ENCODE data around the gene HSH2D. TPM values are rescaled to one million over a fixed set of nuclear protein-coding genes. Genes with fewer than 3 reads are reported as not detected.
A peak's percentile ranks its signal among the peaks of the same experiment; 100 is the strongest.

Gene HSH2D
- total and polyA plus RNA-seq, 9 of the 15 experiments (the other 6 are each of a cell fraction or from before 2014, with no cell fraction given) = 0.03 to 1.1 (median 0.35) TPM; not detected in 1

DNA sequence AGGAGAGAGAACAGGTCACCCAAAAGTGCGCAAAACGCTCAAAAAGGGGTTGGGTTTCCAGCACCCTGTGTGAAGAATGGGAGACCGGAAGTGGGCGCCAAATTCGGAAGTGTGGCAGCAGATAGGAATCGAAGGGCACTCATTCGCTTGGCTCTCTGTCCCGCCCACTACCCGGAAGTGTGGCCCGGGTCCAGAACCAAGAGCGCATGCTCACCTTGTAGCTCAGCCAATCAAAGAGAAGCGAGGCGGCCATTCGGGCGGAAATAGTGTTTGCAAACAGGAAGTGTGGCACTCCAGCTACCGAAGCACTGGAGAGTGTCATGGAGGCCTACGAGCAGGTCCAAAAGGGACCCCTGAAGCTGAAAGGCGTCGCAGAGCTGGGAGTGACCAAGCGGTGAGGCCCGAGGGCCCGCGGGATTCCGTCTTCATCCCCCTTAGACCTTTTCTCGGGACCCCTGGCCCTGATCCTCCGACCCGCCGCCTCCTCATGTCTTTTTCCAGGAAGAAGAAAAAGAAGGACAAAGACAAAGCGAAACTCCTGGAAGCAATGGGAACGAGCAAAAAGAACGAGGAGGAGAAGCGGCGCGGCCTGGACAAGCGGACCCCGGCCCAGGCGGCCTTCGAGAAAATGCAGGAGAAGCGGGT is 41.8 kb downstream of the HSH2D start, which contains the start of gene FAM32A (continued):
- TF ChIP-seq KDM5B (IDR thresholded peaks at IDR 0.05; ENCODE audit: insufficient replicate concordance, low read depth, low read length) (peak; percentile 76), BHLHE40 (IDR thresholded peaks at IDR 0.05; ENCODE audit: low read length) (no peak), ILF3 (IDR thresholded peaks at IDR 0.05; ENCODE audit: borderline replicate concordance) (no peak), GTF2F1 (IDR thresholded peaks at IDR 0.05; ENCODE audit: low read depth, low read length) (no peak), NEUROD1 (IDR thresholded peaks at IDR 0.05; ENCODE audit: borderline replicate concordance, low read depth, low read length, partially characterized antibody) (no peak), ZKSCAN3 (CRISPR knock-in tag; IDR thresholded peaks at IDR 0.05) (no peak), MCM3 (IDR thresholded peaks at IDR 0.05) (no peak), PTBP1 (IDR thresholded peaks at IDR 0.05; ENCODE audit: low read depth, low read length) (no peak), JUNB (CRISPR knock-in tag; conservative IDR thresholded peaks at IDR 0.05) (no peak), MYNN (IDR thresholded peaks at IDR 0.05) (no peak), MYNN (CRISPR knock-in tag; IDR thresholded peaks at IDR 0.05) (no peak), FOXP1 (CRISPR knock-in tag; IDR thresholded peaks at IDR 0.05) (no peak; the same call in 1 of the 2 replicates), HMGXB4 (CRISPR knock-in tag; IDR thresholded peaks at IDR 0.05) (no peak), NFE2 (IDR thresholded peaks at IDR 0.05; ENCODE audit: low read depth) (no peak), PCBP1 (IDR thresholded peaks at IDR 0.05; ENCODE audit: low read depth, low read length, poor library complexity, severe bottlenecking) (no peak), SRF (CRISPR knock-in tag; IDR thresholded peaks at IDR 0.05) (peak; percentile 97 to 100)
- TF ChIP-seq, protein P1, sequence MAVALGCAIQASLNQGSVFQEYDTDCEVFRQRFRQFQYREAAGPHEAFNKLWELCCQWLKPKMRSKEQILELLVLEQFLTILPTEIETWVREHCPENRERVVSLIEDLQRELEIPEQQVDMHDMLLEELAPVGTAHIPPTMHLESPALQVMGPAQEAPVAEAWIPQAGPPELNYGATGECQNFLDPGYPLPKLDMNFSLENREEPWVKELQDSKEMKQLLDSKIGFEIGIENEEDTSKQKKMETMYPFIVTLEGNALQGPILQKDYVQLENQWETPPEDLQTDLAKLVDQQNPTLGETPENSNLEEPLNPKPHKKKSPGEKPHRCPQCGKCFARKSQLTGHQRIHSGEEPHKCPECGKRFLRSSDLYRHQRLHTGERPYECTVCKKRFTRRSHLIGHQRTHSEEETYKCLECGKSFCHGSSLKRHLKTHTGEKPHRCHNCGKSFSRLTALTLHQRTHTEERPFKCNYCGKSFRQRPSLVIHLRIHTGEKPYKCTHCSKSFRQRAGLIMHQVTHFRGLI (CRISPR knock-in tag; IDR thresholded peaks at IDR 0.05) = no peak
- TF ChIP-seq, protein P2, sequence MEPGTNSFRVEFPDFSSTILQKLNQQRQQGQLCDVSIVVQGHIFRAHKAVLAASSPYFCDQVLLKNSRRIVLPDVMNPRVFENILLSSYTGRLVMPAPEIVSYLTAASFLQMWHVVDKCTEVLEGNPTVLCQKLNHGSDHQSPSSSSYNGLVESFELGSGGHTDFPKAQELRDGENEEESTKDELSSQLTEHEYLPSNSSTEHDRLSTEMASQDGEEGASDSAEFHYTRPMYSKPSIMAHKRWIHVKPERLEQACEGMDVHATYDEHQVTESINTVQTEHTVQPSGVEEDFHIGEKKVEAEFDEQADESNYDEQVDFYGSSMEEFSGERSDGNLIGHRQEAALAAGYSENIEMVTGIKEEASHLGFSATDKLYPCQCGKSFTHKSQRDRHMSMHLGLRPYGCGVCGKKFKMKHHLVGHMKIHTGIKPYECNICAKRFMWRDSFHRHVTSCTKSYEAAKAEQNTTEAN (CRISPR knock-in tag; IDR thresholded peaks at IDR 0.05) = no peak
- TF ChIP-seq, protein P3, sequence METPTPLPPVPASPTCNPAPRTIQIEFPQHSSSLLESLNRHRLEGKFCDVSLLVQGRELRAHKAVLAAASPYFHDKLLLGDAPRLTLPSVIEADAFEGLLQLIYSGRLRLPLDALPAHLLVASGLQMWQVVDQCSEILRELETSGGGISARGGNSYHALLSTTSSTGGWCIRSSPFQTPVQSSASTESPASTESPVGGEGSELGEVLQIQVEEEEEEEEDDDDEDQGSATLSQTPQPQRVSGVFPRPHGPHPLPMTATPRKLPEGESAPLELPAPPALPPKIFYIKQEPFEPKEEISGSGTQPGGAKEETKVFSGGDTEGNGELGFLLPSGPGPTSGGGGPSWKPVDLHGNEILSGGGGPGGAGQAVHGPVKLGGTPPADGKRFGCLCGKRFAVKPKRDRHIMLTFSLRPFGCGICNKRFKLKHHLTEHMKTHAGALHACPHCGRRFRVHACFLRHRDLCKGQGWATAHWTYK (CRISPR knock-in tag; IDR thresholded peaks at IDR 0.05) = no peak

Measured in K562 (cell line).